Brain microvascular endothelial cell (primary cell): ENCODE measurements around the gene GDF10.

Experiments used
- DNase-seq: peaks from one replicate; pipeline ENCODE4 v3.0.0-alpha.2; 2020
- H3K27ac ChIP-seq: fragments of 250-450 bp; sonication (Bioruptor Pico); 2 replicates; pipeline ENCODE4 v1.5.1; 2020; ENCODE audit warnings: mild to moderate bottlenecking, moderate library complexity
- H3K27me3 ChIP-seq: fragments of 250-450 bp; sonication (Bioruptor Pico); replicated peaks from 2 replicates; pipeline ENCODE4 v1.5.1; 2020; ENCODE audit warnings: mild to moderate bottlenecking
- H3K36me3 ChIP-seq: fragments of 250-450 bp; sonication (Bioruptor Pico); replicated peaks from 2 replicates; pipeline ENCODE4 v1.5.1; 2020; ENCODE audit warnings: mild to moderate bottlenecking
- H3K4me3 ChIP-seq: 2 replicates; pipeline ENCODE4 v1.5.1; 2011; ENCODE audit warnings: low read depth, mild to moderate bottlenecking, control low read depth, low read length, moderate library complexity
- CTCF ChIP-seq: IDR thresholded peaks from 2 replicates; pipeline ENCODE4 v1.5.1; 2011; ENCODE audit warnings: low read depth, mild to moderate bottlenecking, moderate library complexity, low read length, control low read depth, inconsistent platforms; ENCODE audit errors: missing control alignments
- in situ Hi-C: cut with HindIII; loops from 2 replicates; pipeline ENCODE4 v1.10.0; 2017; ENCODE audit warnings: low sequenced_read_pairs, low pct_ligation_motif_present

Gene GDF10

GRCh38 chr10:47276576-47277351 is 23.2 kb upstream of the GDF10 start:
- no peak for DNase-seq
- in situ Hi-C loops: no loop called here
- no peaks in the 10 kb centered on the region for H3K27me3 ChIP-seq
- H3K27ac ChIP-seq: no peak overlapping the region
- H3K36me3 ChIP-seq: no peaks in the 10 kb centered on the region
- H3K4me3 ChIP-seq: no peak overlapping the region
- TF ChIP-seq CTCF: no peak

GRCh38 chr10:47277352-47278151 is 22.4 kb upstream of the GDF10 start:
- DNase-seq: no peak
- H3K36me3 ChIP-seq: no peaks in the 10 kb centered on the region
- in situ Hi-C loops: no loop called here
- H3K27me3 ChIP-seq: no peaks in the 10 kb centered on the region
- H3K4me3 ChIP-seq: no peak overlapping the region
- TF ChIP-seq CTCF: no peak
- no peak overlapping the region for H3K27ac ChIP-seq

- no peaks in the 10 kb centered on the region for H3K36me3 ChIP-seq
- H3K27ac ChIP-seq: no peak overlapping the region
- in situ Hi-C loops: no loop called here
- no peak for TF ChIP-seq CTCF
- DNase-seq: no peak
- no peak overlapping the region for H3K4me3 ChIP-seq
- no peaks in the 10 kb centered on the region for H3K27me3 ChIP-seq
Measured at GRCh38 chr10:47278152-47278473, 21.9 kb upstream of the GDF10 start.

- H3K36me3 ChIP-seq: no peaks in the 10 kb centered on the region
- no peak overlapping the region for H3K27ac ChIP-seq
- H3K27me3 ChIP-seq: no peaks in the 10 kb centered on the region
- no peak for DNase-seq
- H3K4me3 ChIP-seq: no peak overlapping the region
- in situ Hi-C loops: no loop called here
- TF ChIP-seq CTCF: no peak
Measured at GRCh38 chr10:47278720-47279119, 21.3 kb upstream of the GDF10 start.

GRCh38 chr10:47279276-47279675 is 20.7 kb upstream of the GDF10 start:
- H3K27ac ChIP-seq: no peak overlapping the region
- H3K36me3 ChIP-seq: no peaks in the 10 kb centered on the region
- no peak for TF ChIP-seq CTCF
- no peaks in the 10 kb centered on the region for H3K27me3 ChIP-seq
- no peak for DNase-seq
- no peak overlapping the region for H3K4me3 ChIP-seq
- in situ Hi-C loops: no loop called here
